GM23338 (cell line): Measurements from ENCODE around the gene KCNAB1. TPM values are rescaled to one million over a fixed set of nuclear protein-coding genes. Genes with fewer than 3 reads are reported as not detected.

Experiments
- ATAC-seq: fragments of 200-7000 bp; cut with Tn5 transposase; 3 replicates; pipeline ENCODE4 v1.9.1; 2020
- DNase-seq: peaks from one replicate; pipeline ENCODE4 v3.0.0-alpha.2; 2015; ENCODE audit warnings: low spot score
- H2AFZ ChIP-seq: fragments of 200-600 bp; sonication (generic); 2 replicates; pipeline ENCODE4 v1.8.0; 2016; ENCODE audit warnings: antibody characterized with exemption, mild to moderate bottlenecking, moderate library complexity
- H3F3A ChIP-seq: fragments of 200-600 bp; sonication (generic); replicated peaks from 2 replicates; pipeline ENCODE4 v1.8.0; 2017; ENCODE audit warnings: antibody characterized with exemption, mixed run types, low read depth
- H3K27ac ChIP-seq: fragments of 200-600 bp; sonication (generic); 2 replicates; pipeline ENCODE4 v1.6.1; 2016; ENCODE audit warnings: low read depth
- H3K27me3 ChIP-seq: fragments of 200-600 bp; sonication (generic); 2 replicates; pipeline ENCODE4 v1.8.0; 2016; ENCODE audit warnings: mild to moderate bottlenecking, mixed run types, moderate library complexity; ENCODE audit not compliant: insufficient read depth
- H3K36me3 ChIP-seq: fragments of 200-600 bp; sonication (generic); 2 replicates; pipeline ENCODE4 v1.8.0; 2016; ENCODE audit warnings: mild to moderate bottlenecking; ENCODE audit not compliant: insufficient read depth
- H3K4me1 ChIP-seq: fragments of 200-600 bp; sonication (generic); 2 replicates; pipeline ENCODE4 v1.8.0; 2016; ENCODE audit warnings: mild to moderate bottlenecking, moderate library complexity; ENCODE audit not compliant: insufficient read depth
- H3K4me2 ChIP-seq: fragments of 200-600 bp; sonication (generic); 2 replicates; pipeline ENCODE4 v1.7.1; 2017; ENCODE audit warnings: mixed run types
- H3K4me3 ChIP-seq: fragments of 200-600 bp; sonication (generic); 2 replicates; pipeline ENCODE4 v1.6.1; 2016; ENCODE audit warnings: mixed run types
- H3K79me2 ChIP-seq: fragments of 200-600 bp; sonication (generic); replicated peaks from 2 replicates; pipeline ENCODE4 v1.8.0; 2017; ENCODE audit warnings: mild to moderate bottlenecking; ENCODE audit not compliant: insufficient read depth
- H3K9me2 ChIP-seq: fragments of 200-600 bp; sonication (generic); 2 replicates; pipeline ENCODE4 v1.8.0; 2017; ENCODE audit not compliant: insufficient read depth
- H4K20me1 ChIP-seq: fragments of 200-600 bp; sonication (generic); replicated peaks from 2 replicates; pipeline ENCODE4 v1.8.0; 2017; ENCODE audit warnings: mild to moderate bottlenecking; ENCODE audit not compliant: insufficient read depth
- H3K27ac Mint-ChIP-seq: 2 replicates; pipeline ENCODE4 v1.8.0; 2020; ENCODE audit warnings: inconsistent platforms, mild to moderate bottlenecking, moderate library complexity, mixed read lengths
- H3K27me3 Mint-ChIP-seq: 3 replicates; pipeline ENCODE4 v1.8.0; 2022; ENCODE audit warnings: low read depth, mild to moderate bottlenecking, moderate library complexity, mixed read lengths, inconsistent platforms; ENCODE audit not compliant: insufficient read depth, poor library complexity
- H3K36me3 Mint-ChIP-seq: 3 replicates; pipeline ENCODE4 v1.8.0; 2021; ENCODE audit warnings: low read depth, mild to moderate bottlenecking, inconsistent platforms, moderate library complexity, mixed read lengths
- H3K4me1 Mint-ChIP-seq: 3 replicates; pipeline ENCODE4 v1.8.0; 2020; ENCODE audit warnings: mild to moderate bottlenecking, inconsistent platforms, mixed read lengths
- H3K4me3 Mint-ChIP-seq: 3 replicates; pipeline ENCODE4 v1.8.0; 2021; ENCODE audit warnings: moderate library complexity, mild to moderate bottlenecking, inconsistent platforms, mixed read lengths
- H3K9me3 Mint-ChIP-seq: 3 replicates; pipeline ENCODE4 v1.8.0; 2020; ENCODE audit warnings: moderate library complexity, mild to moderate bottlenecking, inconsistent platforms, mixed read lengths
- CTCF ChIP-seq, 2 experiments: fragments of 200-600 bp in 1 of 2; sonication (generic) in 1 of 2; conservative IDR thresholded peaks; 2 replicates each; pipeline versions ENCODE4 v1.5.1 to v1.6.1; 2016 to 2017; ENCODE audit warnings: antibody characterized with exemption in 2 of 2, low read depth in 2 of 2, mild to moderate bottlenecking in 2 of 2, moderate library complexity in 1 of 2
- EZH2 ChIP-seq: fragments of 200-600 bp; sonication (generic); IDR thresholded peaks from one replicate; pipeline ENCODE4 v1.8.0; 2017; ENCODE audit warnings: antibody characterized with exemption, mild to moderate bottlenecking, low read depth; ENCODE audit not compliant: unreplicated experiment
- REST ChIP-seq: IDR thresholded peaks from one replicate; pipeline ENCODE4 v1.6.1; 2018; ENCODE audit warnings: antibody characterized with exemption; ENCODE audit not compliant: unreplicated experiment
- ZNF114 ChIP-seq: fragments of 250-450 bp; sonication (Bioruptor Pico); IDR thresholded peaks from 2 replicates; pipeline ENCODE4 v1.5.0; 2020; ENCODE audit warnings: mild to moderate bottlenecking, moderate library complexity
- ZNF331 ChIP-seq: fragments of 250-450 bp; sonication (Bioruptor Pico); IDR thresholded peaks from 2 replicates; pipeline ENCODE4 v1.5.0; 2020; ENCODE audit warnings: low read depth, mild to moderate bottlenecking, moderate library complexity
- ZNF462 ChIP-seq: fragments of 250-450 bp; sonication (Bioruptor Pico); IDR thresholded peaks from 2 replicates; pipeline ENCODE4 v1.5.0; 2020; ENCODE audit warnings: mild to moderate bottlenecking, moderate library complexity
- polyA plus RNA-seq: library from polyadenylated mRNA; unstranded; fragments of >200 nt; fragmentation: Nextera tagmentation; extraction: Ambion mirVana; gene quantifications from 2 replicates; pipeline ENCODE4 v1.2.1, GENCODE V29; 2016
- total RNA-seq: library from RNA; depleted of rRNA; stranded (reverse); fragments of >200 nt; shearing (Covaris generic); gene quantifications from 2 replicates; pipeline ENCODE4 v1.2.3, GENCODE V29; 2014

The KCNAB1 gene
- total and polyA plus RNA-seq, 2 experiments from 2014 or later = 0.69 to 2.6 TPM

- TF ChIP-seq ZNF462 (CRISPR knock-in tag) (no peak), ZNF114 (CRISPR knock-in tag) (no peak)
Measured at GRCh38 chr3:156227704-156228103, 107.3 kb downstream of the KCNAB1 start (continued).

GRCh38 chr3:156230278-156230900 is 110.0 kb downstream of the KCNAB1 start:
- peaks cover 2% of the 10 kb centered on the region for H3K27me3 Mint-ChIP-seq
- Histone ChIP-seq H3K9me2 (peaks cover 9% of the 10 kb centered on the region; the same call in 1 of the 2 replicates), H3K4me3 (no peak overlapping the region), H3K27ac (no peak overlapping the region), H3F3A (no peaks in the 10 kb centered on the region), H3K4me2 (no peak overlapping the region), H3K36me3 (no peaks in the 10 kb centered on the region), H3K79me2 (no peaks in the 10 kb centered on the region), H4K20me1 (no peaks in the 10 kb centered on the region), H3K4me1 (no peaks in the 10 kb centered on the region), H3K27me3 (no peaks in the 10 kb centered on the region), H2AFZ (no peak overlapping the region)
- no peak for ATAC-seq
- no peaks in the 10 kb centered on the region for H3K9me3 Mint-ChIP-seq
- peaks cover 11% of the 10 kb centered on the region for H3K4me1 Mint-ChIP-seq
- H3K27ac Mint-ChIP-seq = no peak overlapping the region
- no peak for DNase-seq
- no peak overlapping the region for H3K4me3 Mint-ChIP-seq
- H3K36me3 Mint-ChIP-seq = no peaks in the 10 kb centered on the region
- TF ChIP-seq REST (no peak), EZH2 (no peak), ZNF331 (no peak), CTCF (conservative IDR thresholded peaks at IDR 0.05; ENCODE audit: low read depth in 2 of 2) (no peak)
